Non-pigmented ciliary epithelial cell (primary cell): ENCODE data around the gene NT5C2.
"Not testable (repeated sequence)": the region's sequence is repeated elsewhere in the genome, so short reads cannot be mapped to it uniquely, and the experiment has no call there.

Experiments used
- DNase-seq: peaks from one replicate; pipeline ENCODE4 v3.0.0-alpha.2; 2010; ENCODE audit warnings: low read depth

Gene NT5C2

DNA sequence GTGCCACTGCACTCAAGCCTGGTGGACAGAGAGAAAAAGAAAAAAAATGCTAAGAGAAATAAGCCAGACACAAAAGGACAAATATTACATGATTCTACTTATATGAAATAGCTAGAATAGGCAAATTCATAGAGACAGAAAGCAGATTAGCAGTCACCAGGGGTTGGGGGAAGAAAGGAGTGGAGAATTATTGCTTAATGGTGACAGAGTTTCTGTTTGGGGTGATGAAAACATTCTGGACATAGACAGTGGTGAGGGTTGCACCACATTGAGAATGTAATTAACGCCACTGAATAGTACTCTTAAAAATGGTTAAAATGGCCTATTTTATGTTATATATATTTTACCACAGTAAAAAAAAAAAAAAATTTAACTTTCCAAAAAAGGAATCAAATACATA is 6.4 kb upstream of the NT5C2 start:
- no peak for DNase-seq

DNA sequence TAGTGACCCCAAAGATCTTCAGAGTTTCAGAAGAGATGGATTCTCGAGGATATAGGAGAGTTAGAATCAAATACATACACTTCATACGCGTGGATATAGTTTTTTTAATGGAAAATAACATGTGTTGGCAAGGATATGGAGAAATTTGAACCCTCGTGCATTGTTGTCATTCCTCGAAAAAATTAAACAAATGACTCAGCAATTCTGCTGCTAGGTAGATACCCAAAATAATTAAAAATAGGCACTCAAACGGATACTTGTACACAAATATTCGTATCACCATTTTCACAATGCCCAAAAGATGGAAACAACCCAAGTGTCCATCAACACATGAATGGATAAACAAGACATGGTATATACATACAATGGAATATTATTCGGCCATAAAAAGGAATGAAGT is 5.6 kb upstream of the NT5C2 start:
- DNase-seq: no peak

DNA sequence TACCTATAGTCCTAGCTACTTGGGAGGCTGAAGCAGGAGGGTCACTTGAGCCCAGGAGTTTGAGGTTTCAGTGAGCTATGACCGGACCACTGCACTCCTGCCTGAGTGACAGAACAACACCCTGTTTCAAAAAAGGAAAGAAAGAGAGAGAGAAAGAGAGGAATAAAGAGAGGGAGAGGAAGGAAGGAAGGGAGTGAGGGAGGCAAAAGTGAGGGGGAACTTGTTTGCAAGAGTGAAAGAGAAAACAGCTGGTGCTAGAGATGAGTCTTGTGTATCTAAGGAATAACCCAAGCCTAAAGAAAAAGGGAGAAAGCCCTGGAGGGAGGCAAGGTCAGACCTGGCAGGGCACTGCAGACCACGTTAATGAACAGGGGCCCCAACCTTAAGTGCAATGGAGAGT is 4.8 kb upstream of the NT5C2 start:
- DNase-seq: no peak

DNA sequence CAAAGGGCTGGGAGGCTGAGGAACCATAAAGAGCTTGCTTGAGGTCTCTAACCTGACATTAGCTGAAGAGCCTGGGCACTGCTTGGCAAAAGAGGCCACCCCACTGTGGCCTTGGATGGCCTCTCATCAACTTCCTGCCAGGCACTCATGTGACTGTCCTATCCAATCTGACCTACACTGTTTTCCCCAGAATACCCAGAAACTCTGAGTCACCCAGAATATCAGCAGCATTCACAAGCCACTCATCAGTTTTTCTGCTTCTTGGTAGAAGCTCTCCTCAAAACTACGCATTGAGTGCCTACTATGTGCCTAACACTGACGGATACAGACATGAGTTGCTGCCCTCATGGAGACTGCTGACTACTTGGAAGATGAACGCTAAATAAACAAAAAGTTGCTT is 4.1 kb upstream of the NT5C2 start:
- DNase-seq: no peak

DNA sequence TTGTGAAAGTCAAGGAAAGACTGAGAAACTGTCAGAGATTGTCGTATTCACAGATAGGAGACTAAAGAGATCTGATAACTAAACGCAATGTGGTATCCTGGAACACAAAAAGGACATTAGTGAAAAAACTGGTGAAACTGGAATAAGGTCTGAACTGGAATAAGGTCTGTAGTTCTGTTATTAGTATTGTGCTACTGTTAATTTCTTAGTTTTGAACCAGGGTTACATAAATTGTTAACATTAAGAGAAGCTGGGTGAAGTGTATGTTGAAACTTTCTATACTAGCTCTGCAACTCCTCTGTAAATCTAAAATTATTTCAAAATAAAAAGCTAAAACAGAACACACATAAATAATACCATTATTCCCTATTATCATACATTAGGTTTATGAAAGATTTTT is 3.4 kb upstream of the NT5C2 start:
- DNase-seq: no peak

DNA sequence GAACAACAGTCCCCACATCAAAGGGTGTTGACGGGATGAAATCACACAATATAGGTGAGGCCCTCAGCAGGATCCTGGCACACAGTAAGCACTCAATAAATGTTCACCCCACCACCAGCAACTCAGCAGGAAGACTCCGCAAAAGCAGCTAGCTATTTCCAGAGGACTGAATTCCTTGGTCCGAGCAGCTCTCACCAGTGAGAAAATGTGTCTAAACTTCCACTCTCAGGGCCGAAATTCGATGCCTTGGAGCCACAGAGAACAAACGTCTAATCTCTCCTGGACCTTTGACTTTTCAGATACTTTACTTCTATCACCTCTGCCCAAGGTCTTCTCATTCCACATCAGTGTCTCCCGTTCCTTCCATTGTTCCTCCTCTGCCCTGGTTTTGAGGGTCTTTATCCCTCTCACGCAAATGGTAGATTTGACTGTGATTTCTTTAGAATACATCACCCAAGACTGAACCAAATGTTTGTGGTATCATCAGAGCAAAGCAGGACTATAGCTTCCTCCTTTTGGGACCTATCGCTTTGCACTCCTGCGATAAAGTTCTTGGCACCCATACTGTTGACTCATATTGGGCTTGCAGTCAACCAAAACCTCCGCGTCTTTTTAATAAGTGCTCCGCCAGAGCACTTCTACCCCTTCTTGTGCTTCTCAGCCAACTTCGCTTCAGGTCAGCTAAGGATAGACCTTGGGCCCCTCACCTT is 903 bp upstream of the NT5C2 start:
- no peak for DNase-seq

DNA sequence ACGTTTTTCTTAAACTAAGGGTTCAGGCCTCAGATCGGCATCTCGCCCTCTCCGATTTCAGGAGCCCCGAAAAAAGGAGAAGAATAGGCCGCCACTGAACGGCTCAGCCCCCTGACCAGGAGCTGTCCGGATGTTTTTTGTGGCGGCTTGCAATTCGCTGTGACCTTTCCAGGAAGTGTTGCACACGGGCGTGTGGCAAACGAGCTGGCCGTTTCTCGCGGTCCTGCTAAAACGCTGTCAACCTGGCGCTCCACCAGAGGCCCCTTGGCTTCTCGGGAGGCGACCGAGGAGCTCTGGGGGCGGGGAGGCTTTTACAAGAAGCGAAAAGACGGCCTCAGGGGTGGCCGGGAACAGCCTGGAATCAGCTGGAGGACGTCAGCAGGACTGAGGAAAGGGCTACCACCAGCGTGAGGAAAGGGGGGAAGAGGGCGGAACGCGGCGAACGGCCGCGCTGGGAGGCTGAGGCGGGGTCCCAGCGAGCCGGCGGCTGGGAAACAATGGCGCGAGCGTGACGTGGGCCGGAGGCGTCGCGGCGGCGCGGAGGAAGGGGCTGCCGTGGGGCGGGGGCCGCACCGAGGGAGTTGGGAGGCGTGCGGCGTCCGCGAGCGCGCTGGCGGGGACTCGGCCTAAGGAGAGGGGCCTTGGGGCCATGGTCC is 493 bp downstream of the NT5C2 start:
- DNase-seq: no peak

DNA sequence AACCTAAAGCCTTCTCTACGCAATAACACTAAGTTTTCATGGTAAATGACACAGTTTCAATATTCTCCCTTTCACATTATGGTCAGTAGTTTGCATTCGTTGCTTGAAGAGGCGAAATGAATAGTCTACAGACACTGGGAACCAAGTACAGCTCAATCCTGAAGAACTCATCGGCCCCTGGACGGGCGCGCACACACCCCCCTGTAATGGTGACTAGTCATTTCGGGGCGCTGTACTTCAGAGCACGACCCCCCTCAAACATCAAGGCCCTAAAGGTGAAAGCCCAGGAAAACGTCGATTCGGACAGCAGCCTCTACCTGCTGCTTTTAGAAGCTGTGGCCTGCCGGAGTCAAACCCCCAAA is 1.0 kb downstream of the NT5C2 start:
- DNase-seq: no peak

DNA sequence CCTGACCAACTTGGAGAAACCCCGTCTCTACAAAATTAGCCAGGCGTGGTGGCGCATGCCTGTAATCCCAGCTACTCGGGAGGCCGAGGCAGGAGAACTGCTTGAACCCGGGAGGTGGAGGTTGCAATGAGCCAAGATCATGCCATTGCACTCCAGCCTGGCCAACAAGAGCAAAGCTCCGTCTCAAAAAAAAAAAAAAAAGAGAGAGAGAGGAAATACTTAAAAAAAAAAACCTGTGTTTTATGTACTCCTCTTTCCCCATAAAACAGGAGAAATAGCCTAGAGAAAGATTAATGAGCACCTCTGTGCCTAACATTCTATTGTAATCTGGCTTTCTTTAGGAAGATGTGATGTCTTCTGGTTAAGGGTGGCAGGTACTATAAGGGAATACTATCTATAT is 1.9 kb downstream of the NT5C2 start:
- DNase-seq: not testable (repeated sequence)

DNA sequence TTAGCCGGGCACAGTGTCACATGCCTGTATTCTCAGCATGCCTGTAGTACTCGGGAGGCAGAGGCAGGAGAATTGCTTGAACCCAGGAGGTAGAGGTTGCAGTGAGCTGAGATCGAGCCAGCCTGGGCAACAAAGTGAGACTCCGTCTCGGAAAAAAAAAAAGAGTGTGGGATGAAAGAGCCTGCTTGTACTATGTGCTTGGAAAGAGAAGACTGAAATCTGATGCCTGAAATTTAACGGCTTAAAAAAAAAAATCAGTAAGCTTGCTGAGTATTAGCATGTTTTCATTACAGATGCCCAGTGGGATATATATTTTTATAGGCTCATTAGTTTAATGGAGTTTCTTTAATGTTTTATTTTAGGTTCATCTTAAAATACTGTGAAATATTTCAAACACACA is 4.2 kb downstream of the NT5C2 start:
- DNase-seq: no peak

DNA sequence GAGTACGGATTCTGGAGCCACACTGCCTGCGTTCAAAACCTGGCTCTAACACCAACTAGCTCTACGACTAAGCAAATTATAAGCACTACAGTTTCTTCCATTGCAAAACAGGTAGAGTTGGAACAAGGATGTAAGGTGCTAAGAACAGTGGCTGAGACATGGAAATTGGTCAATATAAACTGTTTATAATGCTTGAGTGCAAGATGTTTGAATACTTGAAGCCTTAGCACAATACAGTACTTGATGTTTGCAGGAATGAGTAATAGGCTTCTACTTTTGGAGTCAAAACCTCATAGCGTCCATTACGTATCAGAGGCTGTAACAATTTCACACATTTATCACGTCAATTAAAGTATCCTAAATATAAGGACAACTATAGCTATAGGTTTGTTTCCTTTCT is 6.9 kb downstream of the NT5C2 start:
- no peak for DNase-seq

DNA sequence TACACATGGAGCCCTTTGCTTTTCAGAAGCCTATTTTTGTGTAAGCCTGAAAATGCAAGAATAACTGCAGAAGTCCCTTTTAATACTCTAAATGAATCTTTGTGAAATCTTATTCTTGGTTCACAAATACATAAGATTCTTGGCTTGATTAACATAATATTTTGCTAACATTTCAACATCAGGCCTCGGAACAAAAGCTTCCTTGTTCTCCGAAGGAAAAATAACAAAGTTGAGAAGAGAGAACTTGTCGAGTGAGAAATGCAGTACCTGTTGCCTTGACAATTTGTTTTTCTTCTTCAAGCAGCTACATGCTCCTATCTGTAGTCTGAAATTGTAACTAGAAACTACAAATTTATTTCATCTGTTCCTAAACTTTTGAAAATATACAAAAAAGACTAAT is 8.5 kb downstream of the NT5C2 start:
- no peak for DNase-seq

DNA sequence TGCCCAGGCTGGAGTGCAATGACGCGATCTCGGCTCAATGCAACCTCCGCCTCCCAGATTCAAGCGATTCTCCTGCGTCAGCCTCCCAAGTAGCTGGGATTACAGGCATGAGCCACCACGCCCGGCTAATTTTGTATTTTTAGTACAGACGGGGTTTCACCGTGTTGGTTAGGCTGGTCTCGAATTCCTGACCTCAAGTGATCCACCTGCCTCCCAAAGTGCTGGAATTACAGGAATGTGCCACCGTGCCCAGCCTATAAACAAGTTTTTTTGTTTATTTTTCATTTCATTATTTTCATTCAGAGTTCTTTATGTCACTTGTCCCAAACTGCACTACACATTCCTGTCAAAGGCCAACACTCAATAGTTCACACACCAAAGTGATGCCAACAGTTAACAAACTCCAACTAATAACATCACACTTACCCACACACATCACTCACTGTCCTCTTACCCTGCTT is 9.1 kb downstream of the NT5C2 start:
- DNase-seq: not testable (repeated sequence)

DNA sequence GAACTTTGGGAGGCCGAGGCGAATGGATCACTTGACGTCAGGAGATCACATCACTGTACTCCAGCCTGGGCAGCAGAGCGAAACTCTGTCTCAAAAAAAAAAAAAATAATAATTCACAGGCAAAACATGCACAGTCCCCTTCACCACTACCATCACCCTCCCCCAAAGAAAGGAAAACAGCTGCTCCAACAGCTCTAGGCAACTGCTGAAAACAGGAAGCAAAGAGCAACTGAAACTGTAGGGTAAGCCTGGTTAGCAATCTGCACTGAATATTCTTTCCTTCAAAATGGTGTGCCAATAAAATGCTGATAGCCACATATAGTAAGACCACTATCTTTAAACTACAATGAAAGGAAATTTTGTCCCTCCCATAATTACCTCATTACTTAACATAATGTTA is 11.8 kb downstream of the NT5C2 start:
- DNase-seq: no peak

DNA sequence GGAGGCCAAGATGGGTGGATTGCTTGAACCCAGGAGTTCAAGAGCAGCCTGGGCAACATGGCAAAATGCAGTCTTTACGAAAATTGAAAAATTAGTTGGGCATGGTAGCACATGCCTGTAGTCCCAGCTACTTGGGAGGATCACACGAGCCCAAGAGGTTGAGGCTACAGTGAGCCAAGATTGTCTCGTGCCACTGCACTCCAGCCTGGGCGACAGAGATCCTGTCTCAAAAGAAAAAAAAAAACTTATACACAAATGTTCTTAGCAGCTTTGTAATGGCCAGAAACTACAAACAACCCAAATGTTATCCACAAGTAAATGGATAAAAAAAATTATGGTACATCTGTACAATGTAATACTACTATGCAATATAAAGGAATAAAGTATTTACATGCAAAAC is 12.6 kb downstream of the NT5C2 start:
- no peak for DNase-seq

DNA sequence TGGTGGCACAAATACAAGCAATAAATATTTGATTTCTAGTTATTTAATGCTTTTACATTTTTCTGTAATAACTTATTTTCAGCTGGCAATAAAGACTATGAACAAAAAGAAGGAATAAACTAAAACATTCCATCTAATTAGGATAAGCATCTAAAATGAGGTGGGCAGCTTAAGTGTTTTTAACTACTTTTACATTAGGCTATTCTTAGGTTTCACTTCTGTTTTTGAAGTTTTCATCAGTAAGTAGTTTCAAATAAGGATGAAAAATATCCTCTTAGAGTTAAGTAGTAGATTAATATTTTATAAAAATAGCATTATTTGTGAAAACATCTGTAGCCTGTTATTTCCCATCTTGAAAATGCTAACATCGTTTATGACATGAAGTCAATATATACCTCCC is 15.9 kb downstream of the NT5C2 start:
- no peak for DNase-seq

DNA sequence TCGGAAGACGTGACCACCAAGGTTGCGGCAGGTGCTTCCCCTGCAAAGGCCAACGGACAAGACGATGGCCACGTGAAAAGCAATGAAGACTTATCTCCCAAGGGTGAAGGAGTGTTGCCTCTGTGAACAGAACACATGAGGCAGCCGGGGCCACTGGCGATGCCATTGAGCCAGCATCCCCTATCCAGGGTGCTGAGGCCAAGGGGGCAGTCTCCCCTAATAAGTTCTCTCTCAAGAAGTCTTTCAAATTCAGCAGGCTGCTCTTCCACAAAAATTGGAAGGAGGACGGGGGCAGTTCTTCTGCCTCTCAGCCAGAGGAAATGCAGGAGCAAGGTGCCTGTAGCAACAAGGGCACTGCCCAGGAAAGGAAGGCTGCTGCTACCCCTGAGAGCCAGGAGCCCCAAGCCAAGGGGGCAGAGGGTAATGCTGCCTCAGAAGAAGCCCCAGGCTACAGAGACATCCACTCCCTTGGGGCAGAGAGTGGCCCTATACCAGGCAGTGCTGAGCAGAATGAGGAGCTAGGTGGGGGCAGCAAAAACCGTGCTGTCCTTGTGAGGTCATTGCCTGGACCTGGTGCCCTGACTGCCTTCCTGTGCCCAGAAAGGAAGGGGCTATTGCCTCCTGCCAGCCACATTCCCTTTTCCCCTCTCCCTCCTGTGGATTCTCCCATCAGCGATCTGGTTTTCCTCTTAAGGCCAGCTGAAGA is 17.3 kb downstream of the NT5C2 start:
- DNase-seq: no peak

DNA sequence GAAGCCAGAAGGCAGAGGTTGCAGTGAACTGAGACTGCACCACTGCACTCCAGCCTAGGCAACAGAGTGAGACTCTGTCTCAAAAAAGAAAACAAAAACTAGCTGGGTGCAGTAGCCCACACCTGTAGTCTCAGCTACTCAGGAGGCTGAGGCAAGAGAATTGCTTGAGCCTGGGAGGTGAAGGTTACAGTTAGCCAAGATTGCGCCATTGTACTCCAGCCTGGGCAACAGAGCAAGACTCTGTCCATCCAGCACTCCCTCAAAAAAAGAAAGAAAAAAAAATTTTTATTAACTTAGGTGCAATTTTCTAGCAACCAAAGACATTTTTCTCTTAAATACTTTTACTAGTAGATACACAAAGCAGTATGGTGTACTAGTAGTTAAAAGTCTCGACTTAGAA is 18.7 kb downstream of the NT5C2 start:
- DNase-seq: not testable (repeated sequence)

DNA sequence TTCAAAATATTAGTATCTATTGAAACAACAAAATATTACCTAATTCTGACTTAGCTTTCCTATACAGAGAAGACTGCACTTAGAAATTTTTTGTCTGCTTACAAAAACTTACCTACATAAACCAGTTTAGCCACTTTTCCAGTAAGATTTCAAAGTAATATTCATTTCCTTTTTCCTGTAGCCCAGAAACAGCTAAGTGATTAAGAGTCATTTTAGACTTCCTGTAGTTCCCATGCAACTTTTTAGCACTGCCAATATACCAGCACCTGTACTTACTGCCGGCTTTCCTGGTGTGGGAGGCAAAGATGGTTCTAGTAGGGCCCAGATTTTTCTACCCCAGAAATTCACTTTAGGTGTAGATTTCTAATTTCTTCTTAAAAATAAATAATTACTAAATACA is 21.8 kb downstream of the NT5C2 start:
- no peak for DNase-seq

DNA sequence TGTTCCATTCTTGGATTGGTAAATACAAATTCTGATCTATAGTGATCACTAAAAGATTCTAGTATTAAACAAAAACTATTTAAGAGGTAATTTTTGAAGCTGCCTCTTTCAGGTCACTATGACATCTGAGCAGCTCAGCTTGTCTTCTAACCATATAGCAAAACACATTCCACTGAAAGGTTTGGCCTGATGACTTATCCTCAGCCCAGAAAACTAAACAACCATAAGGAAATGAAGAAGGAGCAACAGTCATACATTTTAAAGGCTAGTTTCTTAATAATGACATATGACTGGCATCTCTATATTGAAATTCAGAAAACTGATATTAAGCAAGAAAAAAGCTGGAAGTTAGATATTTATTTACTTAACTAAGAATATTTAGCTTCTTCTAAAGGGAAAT is 24.6 kb downstream of the NT5C2 start:
- DNase-seq: no peak

DNA sequence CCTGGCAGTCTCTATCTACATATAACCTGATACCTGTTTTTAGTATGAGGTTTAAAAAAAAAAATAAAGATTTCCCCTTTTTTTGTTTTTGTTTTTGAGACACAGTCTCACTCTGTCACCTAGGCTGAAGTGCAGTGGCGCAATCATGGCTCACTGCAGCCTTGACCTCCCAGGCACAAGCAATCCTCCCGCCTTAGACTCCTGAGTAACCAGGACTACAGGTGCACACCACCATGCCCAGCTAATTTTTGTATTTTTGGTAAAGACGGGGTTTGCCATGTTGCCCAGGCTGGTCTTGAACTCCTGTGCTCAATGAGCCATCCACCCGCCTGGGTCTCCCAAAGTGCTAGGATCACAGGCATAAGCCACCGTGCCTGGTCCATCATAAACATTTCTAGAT is 25.5 kb downstream of the NT5C2 start:
- DNase-seq: not testable (repeated sequence)

DNA sequence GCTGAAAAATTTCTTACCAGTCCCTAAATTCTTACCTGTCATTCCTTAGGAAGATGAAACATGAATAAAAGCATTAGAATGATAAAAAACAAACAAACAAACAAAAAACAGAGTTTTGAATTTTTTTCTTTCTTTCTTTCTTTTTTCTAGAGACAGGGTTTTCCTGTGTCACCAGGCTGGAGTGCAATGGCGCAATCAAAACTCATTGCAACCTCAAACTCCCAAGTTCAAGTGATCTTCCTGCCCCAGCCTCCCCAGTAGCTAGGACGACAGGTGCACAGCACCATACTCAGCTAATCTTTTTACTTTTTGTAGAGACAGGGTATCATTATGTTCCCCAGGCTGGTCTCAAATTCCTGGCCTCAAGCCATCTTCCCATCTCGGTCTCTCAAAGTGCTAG is 26.5 kb downstream of the NT5C2 start:
- no peak for DNase-seq

DNA sequence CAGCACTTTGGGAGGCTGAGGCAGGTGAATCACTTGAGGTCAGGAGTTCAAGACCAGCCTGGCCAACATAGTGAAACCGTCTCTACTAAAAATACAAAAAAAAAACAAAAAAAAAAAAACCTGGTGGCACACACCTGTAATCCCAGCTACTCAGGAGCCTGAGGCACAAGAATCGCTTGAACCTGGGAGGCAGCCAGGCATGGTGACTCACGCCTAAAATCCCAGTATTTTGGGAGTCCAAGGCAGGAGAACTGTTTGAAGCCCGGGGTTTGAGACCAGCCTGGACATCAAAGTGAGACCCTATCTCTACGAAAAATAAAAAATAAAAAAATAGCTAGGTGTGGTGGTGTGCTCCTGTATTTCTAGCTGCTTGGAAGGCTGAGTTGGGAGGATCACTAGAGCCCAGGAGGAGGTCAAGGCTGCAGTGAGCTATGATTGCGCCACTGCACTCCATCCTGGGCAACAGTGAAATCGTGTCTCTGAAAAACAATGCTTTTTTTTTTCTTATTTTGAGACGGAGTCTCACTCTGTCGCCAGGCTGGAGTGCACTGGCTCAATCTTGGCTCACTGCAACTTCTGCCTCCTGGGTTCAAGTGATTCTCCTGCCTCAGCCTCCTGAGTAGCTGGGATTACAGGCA is 29.2 kb downstream of the NT5C2 start:
- DNase-seq: not testable (repeated sequence)
